ENCODE measurements around the gene NFU1.
A peak's percentile ranks its signal among the peaks of the same experiment; 100 is the strongest.

Gene NFU1

GRCh38 chr2:69465513-69466456 is 28.6 kb upstream of the NFU1 start:
- no peak for TF ChIP-seq CTCF (IDR thresholded peaks at IDR 0.05; ENCODE audit: unreplicated experiment in 3 of 3)
- no peaks in the 10 kb centered on the region for H3K4me1 Mint-ChIP-seq
- H3K27me3 Mint-ChIP-seq (ENCODE audit: low read depth): no peaks in the 10 kb centered on the region
- no peaks in the 10 kb centered on the region for H3K9me3 Mint-ChIP-seq
- H3K4me3 Mint-ChIP-seq: no peak overlapping the region
- peak overlapping the region in 1 of 3 experiments; percentile 51 for H3K27ac Mint-ChIP-seq
- H3K36me3 Mint-ChIP-seq (ENCODE audit: low read depth): peaks cover 40% of the 10 kb centered on the region

DNA sequence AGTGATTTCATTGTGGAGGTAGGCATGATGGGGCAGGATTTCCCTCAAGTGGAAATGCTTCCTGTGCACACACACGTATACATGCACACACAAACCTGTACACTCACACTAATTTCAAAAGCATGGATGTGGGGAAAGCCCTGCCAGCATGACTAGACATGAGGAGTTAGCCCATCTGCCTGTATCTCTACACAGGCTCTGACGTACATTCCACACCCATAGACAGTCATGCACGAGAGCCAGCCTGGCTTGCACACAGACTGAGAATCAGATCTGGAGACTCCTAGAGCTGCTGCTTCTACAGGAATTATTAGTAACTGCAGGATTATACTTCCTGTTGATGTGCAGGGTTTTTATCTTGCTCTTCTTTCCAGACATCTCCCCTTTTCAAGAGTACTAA is 27.3 kb upstream of the NFU1 start:
- Mint-ChIP-seq H3K36me3 (ENCODE audit: low read depth) (peaks cover 39% of the 10 kb centered on the region), H3K27me3 (ENCODE audit: low read depth) (no peaks in the 10 kb centered on the region), H3K4me1 (no peaks in the 10 kb centered on the region), H3K27ac (peak overlapping the region in 2 of 3 experiments; percentile 51 to 55), H3K4me3 (no peak overlapping the region), H3K9me3 (no peaks in the 10 kb centered on the region)
- TF ChIP-seq CTCF (IDR thresholded peaks at IDR 0.05; ENCODE audit: unreplicated experiment in 3 of 3): no peak

DNA sequence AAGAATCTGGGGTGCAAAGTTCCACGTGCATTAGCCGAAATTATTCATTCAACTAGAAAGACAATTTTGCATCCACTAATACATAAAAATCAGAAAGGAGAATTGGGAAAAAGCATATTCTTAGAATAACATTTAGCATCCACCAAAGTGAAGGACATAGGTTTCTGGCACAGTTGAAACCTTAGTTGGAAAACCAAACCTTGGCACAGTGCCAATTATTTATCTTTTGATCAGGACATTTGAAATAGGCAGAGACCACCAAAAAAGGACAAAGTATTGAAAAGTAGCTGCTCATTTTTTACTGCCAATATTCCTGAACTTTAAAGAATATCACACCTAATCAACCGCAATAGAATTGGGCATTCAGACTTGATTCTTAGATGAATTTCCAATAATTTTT is 25.5 kb upstream of the NFU1 start:
- no peaks in the 10 kb centered on the region for H3K27me3 Mint-ChIP-seq (ENCODE audit: low read depth)

GRCh38 chr2:69461404-69461803 is 24.2 kb upstream of the NFU1 start:
- Mint-ChIP-seq H3K36me3 (ENCODE audit: low read depth) (peaks cover 35% of the 10 kb centered on the region), H3K4me3 (no peak overlapping the region), H3K4me1 (no peaks in the 10 kb centered on the region), H3K27me3 (ENCODE audit: low read depth) (no peaks in the 10 kb centered on the region), H3K27ac (no peak overlapping the region), H3K9me3 (no peaks in the 10 kb centered on the region)
- TF ChIP-seq CTCF (IDR thresholded peaks at IDR 0.05; ENCODE audit: unreplicated experiment in 3 of 3): no peak

More for the DNA sequence above, 25.5 kb upstream of the NFU1 start:
- no peaks in the 10 kb centered on the region for H3K4me1 Mint-ChIP-seq
- H3K4me3 Mint-ChIP-seq: no peak overlapping the region
- no peak for TF ChIP-seq CTCF (IDR thresholded peaks at IDR 0.05; ENCODE audit: unreplicated experiment in 3 of 3)
- H3K27ac Mint-ChIP-seq: no peak overlapping the region
- no peaks in the 10 kb centered on the region for H3K9me3 Mint-ChIP-seq
- peaks cover 39% of the 10 kb centered on the region for H3K36me3 Mint-ChIP-seq (ENCODE audit: low read depth)

GRCh38 chr2:69459936-69460335 is 22.7 kb upstream of the NFU1 start:
- no peaks in the 10 kb centered on the region for H3K4me1 Mint-ChIP-seq
- H3K9me3 Mint-ChIP-seq: no peaks in the 10 kb centered on the region
- no peaks in the 10 kb centered on the region for H3K27me3 Mint-ChIP-seq (ENCODE audit: low read depth)
- no peak for TF ChIP-seq CTCF (IDR thresholded peaks at IDR 0.05; ENCODE audit: unreplicated experiment in 3 of 3)
- no peak overlapping the region for H3K4me3 Mint-ChIP-seq
- H3K36me3 Mint-ChIP-seq (ENCODE audit: low read depth): peaks cover 20% of the 10 kb centered on the region
- H3K27ac Mint-ChIP-seq: no peak overlapping the region
